ENCODE results near the gene RC3H2.

Gene RC3H2

DNA sequence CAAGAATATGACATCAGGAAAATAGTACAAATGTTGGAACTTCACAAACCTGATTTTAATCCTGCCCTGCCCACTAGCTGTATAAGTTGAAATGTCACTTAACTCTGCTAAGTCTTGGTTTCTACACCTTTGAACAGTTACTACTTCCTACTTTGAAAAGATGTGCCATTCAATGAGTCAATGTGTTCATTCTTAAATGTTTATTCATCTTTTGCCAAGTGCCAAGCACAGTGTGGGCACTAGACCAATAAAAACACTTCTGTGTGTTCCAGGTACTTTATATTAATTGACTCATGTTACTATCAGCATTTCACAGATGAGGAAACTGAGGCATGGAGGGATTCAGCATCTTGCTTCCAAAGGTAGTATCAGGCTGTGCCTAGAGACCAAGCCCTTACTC, 89.6 kb downstream of the RC3H2 start (continued):
- no peak for TF ChIP-seq ZNF530 (tag by site-specific recombination; IDR thresholded peaks at IDR 0.05; ENCODE audit: low read depth)
- TF ChIP-seq HOXA7 (CRISPR knock-in tag; IDR thresholded peaks at IDR 0.05; ENCODE audit: borderline replicate concordance): no peak
- no peak for TF ChIP-seq SP3 (tag by site-specific recombination; IDR thresholded peaks at IDR 0.05)
- TF ChIP-seq GLIS2 (tag by site-specific recombination; IDR thresholded peaks at IDR 0.05): no peak
- TF ChIP-seq, protein P1, sequence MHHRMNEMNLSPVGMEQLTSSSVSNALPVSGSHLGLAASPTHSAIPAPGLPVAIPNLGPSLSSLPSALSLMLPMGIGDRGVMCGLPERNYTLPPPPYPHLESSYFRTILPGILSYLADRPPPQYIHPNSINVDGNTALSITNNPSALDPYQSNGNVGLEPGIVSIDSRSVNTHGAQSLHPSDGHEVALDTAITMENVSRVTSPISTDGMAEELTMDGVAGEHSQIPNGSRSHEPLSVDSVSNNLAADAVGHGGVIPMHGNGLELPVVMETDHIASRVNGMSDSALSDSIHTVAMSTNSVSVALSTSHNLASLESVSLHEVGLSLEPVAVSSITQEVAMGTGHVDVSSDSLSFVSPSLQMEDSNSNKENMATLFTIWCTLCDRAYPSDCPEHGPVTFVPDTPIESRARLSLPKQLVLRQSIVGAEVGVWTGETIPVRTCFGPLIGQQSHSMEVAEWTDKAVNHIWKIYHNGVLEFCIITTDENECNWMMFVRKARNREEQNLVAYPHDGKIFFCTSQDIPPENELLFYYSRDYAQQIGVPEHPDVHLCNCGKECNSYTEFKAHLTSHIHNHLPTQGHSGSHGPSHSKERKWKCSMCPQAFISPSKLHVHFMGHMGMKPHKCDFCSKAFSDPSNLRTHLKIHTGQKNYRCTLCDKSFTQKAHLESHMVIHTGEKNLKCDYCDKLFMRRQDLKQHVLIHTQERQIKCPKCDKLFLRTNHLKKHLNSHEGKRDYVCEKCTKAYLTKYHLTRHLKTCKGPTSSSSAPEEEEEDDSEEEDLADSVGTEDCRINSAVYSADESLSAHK (tag by site-specific recombination; IDR thresholded peaks at IDR 0.05): no peak
- no peak for TF ChIP-seq ZNF37A (tag by site-specific recombination; IDR thresholded peaks at IDR 0.05)
- no peak for TF ChIP-seq ZNF221 (tag by site-specific recombination; IDR thresholded peaks at IDR 0.05; ENCODE audit: borderline replicate concordance)
- TF ChIP-seq ZNF155 (tag by site-specific recombination; IDR thresholded peaks at IDR 0.05): no peak
- no peak for TF ChIP-seq ZNF768 (tag by site-specific recombination; IDR thresholded peaks at IDR 0.05)
- TF ChIP-seq ZNF223 (tag by site-specific recombination; IDR thresholded peaks at IDR 0.05): no peak
- TF ChIP-seq SCRT2 (tag by site-specific recombination; IDR thresholded peaks at IDR 0.05): no peak
- TF ChIP-seq GLIS1 (tag by site-specific recombination; IDR thresholded peaks at IDR 0.05): no peak

DNA sequence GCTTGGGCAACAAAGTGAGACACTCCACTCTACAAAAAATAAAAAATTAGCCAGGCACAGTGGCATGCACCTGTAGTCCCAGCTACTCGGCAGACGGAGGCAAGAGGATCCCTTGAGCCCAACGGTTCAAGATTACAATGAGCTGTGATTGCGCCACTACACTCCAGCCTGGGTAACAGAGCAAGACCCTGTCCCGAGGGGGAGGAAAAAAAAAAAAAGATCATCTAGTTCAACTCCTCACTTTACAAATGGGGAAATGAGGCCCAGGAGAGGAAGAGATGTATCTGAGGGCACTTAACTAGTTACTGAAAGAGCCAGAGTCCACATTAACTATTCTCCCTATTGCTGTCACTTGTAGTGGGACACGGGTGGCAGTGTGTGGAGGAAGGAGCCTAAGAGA, 90.6 kb downstream of the RC3H2 start:
- H3K36me3 ChIP-seq (ENCODE audit: control insufficient read depth in 2 of 2, insufficient read depth in 1 of 2, low read length in 2 of 2): peaks cover 4 to 22% of the 10 kb centered on the region in 2 experiments; a peak in 2 of 3 replicates
- TF ChIP-seq, protein P2, sequence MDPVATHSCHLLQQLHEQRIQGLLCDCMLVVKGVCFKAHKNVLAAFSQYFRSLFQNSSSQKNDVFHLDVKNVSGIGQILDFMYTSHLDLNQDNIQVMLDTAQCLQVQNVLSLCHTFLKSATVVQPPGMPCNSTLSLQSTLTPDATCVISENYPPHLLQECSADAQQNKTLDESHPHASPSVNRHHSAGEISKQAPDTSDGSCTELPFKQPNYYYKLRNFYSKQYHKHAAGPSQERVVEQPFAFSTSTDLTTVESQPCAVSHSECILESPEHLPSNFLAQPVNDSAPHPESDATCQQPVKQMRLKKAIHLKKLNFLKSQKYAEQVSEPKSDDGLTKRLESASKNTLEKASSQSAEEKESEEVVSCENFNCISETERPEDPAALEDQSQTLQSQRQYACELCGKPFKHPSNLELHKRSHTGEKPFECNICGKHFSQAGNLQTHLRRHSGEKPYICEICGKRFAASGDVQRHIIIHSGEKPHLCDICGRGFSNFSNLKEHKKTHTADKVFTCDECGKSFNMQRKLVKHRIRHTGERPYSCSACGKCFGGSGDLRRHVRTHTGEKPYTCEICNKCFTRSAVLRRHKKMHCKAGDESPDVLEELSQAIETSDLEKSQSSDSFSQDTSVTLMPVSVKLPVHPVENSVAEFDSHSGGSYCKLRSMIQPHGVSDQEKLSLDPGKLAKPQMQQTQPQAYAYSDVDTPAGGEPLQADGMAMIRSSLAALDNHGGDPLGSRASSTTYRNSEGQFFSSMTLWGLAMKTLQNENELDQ (tag by site-specific recombination; IDR thresholded peaks at IDR 0.05; ENCODE audit: low read depth): no peak
- TF ChIP-seq, protein P3, sequence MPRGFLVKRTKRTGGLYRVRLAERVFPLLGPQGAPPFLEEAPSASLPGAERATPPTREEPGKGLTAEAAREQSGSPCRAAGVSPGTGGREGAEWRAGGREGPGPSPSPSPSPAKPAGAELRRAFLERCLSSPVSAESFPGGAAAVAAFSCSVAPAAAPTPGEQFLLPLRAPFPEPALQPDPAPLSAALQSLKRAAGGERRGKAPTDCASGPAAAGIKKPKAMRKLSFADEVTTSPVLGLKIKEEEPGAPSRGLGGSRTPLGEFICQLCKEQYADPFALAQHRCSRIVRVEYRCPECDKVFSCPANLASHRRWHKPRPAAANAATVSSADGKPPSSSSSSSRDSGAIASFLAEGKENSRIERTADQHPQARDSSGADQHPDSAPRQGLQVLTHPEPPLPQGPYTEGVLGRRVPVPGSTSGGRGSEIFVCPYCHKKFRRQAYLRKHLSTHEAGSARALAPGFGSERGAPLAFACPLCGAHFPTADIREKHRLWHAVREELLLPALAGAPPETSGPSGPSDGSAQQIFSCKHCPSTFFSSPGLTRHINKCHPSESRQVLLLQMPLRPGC (tag by site-specific recombination; IDR thresholded peaks at IDR 0.05): no peak
- TF ChIP-seq, protein P4, sequence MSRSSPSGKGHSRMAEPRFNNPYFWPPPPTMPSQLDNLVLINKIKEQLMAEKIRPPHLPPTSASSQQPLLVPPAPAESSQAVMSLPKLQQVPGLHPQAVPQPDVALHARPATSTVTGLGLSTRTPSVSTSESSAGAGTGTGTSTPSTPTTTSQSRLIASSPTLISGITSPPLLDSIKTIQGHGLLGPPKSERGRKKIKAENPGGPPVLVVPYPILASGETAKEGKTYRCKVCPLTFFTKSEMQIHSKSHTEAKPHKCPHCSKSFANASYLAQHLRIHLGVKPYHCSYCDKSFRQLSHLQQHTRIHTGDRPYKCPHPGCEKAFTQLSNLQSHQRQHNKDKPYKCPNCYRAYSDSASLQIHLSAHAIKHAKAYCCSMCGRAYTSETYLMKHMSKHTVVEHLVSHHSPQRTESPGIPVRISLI (tag by site-specific recombination; IDR thresholded peaks at IDR 0.05): no peak
- TF ChIP-seq, protein P5, sequence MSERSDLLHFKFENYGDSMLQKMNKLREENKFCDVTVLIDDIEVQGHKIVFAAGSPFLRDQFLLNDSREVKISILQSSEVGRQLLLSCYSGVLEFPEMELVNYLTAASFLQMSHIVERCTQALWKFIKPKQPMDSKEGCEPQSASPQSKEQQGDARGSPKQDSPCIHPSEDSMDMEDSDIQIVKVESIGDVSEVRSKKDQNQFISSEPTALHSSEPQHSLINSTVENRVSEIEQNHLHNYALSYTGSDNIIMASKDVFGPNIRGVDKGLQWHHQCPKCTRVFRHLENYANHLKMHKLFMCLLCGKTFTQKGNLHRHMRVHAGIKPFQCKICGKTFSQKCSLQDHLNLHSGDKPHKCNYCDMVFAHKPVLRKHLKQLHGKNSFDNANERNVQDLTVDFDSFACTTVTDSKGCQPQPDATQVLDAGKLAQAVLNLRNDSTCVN (tag by site-specific recombination; optimal IDR thresholded peaks at IDR 0.05): no peak
- TF ChIP-seq, protein P6, sequence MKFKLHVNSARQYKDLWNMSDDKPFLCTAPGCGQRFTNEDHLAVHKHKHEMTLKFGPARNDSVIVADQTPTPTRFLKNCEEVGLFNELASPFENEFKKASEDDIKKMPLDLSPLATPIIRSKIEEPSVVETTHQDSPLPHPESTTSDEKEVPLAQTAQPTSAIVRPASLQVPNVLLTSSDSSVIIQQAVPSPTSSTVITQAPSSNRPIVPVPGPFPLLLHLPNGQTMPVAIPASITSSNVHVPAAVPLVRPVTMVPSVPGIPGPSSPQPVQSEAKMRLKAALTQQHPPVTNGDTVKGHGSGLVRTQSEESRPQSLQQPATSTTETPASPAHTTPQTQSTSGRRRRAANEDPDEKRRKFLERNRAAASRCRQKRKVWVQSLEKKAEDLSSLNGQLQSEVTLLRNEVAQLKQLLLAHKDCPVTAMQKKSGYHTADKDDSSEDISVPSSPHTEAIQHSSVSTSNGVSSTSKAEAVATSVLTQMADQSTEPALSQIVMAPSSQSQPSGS (tag by site-specific recombination; IDR thresholded peaks at IDR 0.05; ENCODE audit: low read depth): no peak
- TF ChIP-seq ZNF394 (tag by site-specific recombination; IDR thresholded peaks at IDR 0.05; ENCODE audit: borderline replicate concordance) (no peak), ZNF423 (tag by site-specific recombination; IDR thresholded peaks at IDR 0.05) (no peak), ZNF324 (tag by site-specific recombination; IDR thresholded peaks at IDR 0.05) (no peak)
- CTCF ChIA-PET: interaction anchor here (0.6 kb wide), 1 partner anchor 690 kb away, joined by 3 read pairs; no protein-coding TSS in a partner anchor
- H3K4me3 ChIP-seq (ENCODE audit: low read depth, low read length): no peak overlapping the region
- H3K4me1 ChIP-seq (ENCODE audit: control insufficient read depth, insufficient read depth, low read length): peaks cover 3% of the 10 kb centered on the region; the same call in 1 of the 2 replicates
- H3K27ac ChIP-seq (ENCODE audit: extremely low read depth, low read depth, low read length): no peak overlapping the region
- POLR2A ChIA-PET: no interaction called here
- no peaks in the 10 kb centered on the region for H3K9me3 ChIP-seq (ENCODE audit: control insufficient read depth, insufficient read depth, low read depth, low read length)
